HAP-1 (cell line): ENCODE measurements around the gene NECAB3.
A peak's percentile ranks its signal among the peaks of the same experiment; 100 is the strongest.

Experiments used
- DNase-seq, 2 experiments: peaks; one replicate each; pipeline ENCODE4 v3.0.0-alpha.2; 2016 to 2020; ENCODE audit warnings: low spot score in 2 of 2
- H3K27me3 ChIP-seq: fragments of 250-450 bp; sonication (Bioruptor Pico); 2 replicates; pipeline ENCODE4 v1.5.1; 2020; ENCODE audit warnings: low read depth, mild to moderate bottlenecking, moderate library complexity
- H3K36me3 ChIP-seq: fragments of 250-450 bp; sonication (Bioruptor Pico); replicated peaks from 2 replicates; pipeline ENCODE4 v1.5.1; 2020; ENCODE audit warnings: mild to moderate bottlenecking
- H3K4me1 ChIP-seq: fragments of 250-450 bp; sonication (Bioruptor Pico); 2 replicates; pipeline ENCODE4 v1.5.1; 2020; ENCODE audit warnings: mild to moderate bottlenecking
- H3K4me3 ChIP-seq: fragments of 250-450 bp; sonication (Bioruptor Pico); 2 replicates; pipeline ENCODE4 v1.5.1; 2020; ENCODE audit warnings: mild to moderate bottlenecking, moderate library complexity
- H3K9me3 ChIP-seq: fragments of 250-450 bp; sonication (Bioruptor Pico); 2 replicates; pipeline ENCODE4 v1.5.1; 2020; ENCODE audit warnings: mild to moderate bottlenecking, moderate library complexity
- in situ Hi-C: fragments of 300-500 bp; cut with MboI; formaldehyde crosslinking; loops from 3 replicates; pipeline ENCODE4 v1.14.3; 2020; ENCODE audit warnings: low sequenced_read_pairs, inconsistent platforms, mixed read lengths

The NECAB3 gene, protein sequence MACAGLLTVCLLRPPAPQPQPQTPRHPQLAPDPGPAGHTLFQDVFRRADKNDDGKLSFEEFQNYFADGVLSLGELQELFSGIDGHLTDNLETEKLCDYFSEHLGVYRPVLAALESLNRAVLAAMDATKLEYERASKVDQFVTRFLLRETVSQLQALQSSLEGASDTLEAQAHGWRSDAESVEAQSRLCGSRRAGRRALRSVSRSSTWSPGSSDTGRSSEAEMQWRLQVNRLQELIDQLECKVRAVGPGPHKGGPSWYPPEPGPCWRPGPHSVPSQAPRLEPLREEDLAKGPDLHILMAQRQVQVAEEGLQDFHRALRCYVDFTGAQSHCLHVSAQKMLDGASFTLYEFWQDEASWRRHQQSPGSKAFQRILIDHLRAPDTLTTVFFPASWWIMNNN

DNA sequence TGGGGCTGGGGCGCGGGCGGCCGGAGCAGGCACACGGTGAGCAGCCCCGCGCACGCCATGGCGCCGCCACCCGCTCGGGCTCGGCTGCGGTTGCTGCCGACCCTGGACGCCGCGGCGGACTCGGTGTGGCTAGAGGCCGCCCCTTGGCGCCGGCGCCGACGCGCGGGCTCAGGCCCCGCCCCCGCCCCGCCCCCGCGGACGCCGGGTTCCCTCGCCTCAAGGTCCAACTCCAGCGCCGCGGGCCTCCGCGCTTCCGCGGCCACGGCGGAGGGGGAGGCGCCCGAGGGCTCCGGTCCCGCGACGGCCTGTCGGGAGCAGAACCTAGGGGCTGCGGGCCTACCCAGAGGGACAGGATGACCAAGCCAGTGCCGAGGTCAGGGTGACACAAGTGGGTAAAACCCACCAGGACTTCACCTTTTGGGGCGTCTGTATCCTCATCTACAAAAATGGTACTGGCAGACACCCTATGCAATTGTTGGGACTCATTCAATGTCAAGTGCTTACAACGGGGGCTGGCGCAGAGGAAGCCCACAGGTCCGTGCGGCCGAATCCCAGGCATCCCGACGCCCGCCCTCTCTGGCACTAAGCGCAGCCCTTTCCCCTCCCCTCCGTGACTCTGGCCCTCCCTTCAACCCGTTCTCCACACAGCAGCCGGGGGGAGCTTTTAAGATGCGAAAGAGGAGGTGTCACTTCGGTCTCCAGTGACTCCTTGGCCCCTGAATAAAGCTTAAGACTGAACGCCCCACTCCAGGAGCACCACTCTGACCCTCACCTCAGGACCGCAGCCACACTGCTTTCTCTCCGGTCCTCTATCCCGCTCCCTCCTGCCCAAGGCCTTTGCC is at the start of gene NECAB3:
Gene NECAB3 (minus strand): TSS at position 135 of the 842 bp plus-strand sequence. CDS start 76 bp downstream, at position 59.
- Histone ChIP-seq H3K9me3 (no peaks in the 10 kb centered on the region), H3K36me3 (peaks cover 54% of the 10 kb centered on the region), H3K27me3 (no peaks in the 10 kb centered on the region), H3K4me1 (peaks cover 16% of the 10 kb centered on the region), H3K4me3 (peak within 1 kb of the TSS; percentile 65)
- DNase-seq, result peak; percentile 72 to 85
- in situ Hi-C loops, result no loop called here

DNA sequence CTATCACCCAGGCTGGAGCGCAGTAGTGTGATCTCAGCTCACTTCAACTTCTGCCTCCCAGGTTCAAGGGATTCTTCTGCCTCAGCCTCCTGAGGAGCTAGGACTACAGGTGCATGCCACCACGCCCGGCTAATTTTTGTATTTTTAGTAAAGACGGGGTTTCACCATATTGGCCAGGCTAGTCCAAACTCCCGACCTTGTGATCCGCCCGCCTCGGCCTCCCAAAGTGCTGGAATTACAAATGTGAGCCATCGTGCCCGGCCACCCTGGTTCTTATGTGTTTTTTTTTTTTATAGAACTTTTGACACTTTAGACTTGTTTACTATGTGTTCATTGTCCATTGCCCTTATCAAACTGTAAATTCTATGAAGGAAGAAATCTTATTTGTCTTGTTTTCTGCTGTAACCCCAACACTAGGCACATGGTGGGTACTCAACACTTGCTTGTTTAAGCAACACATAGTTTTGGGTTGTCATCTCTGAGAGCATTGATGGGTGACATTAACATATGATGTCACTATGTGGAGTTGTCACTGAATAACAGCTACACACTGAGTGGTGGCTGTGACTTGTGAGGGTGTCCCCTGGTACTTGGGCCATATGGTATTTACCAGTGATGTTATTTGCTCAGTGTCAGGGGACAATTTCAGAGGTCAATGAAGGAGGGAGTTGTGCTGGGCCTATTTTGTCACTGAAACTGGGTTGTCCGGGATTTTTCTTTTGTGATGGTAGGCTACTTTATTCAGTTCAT is 47.3 kb upstream of the NECAB3 start:
- peaks cover 6% of the 10 kb centered on the region for H3K4me1 ChIP-seq
- H3K27me3 ChIP-seq, result no peaks in the 10 kb centered on the region
- no peaks in the 10 kb centered on the region for H3K9me3 ChIP-seq
- no peak for DNase-seq
- in situ Hi-C loops, result no loop called here
- no peaks in the 10 kb centered on the region for H3K36me3 ChIP-seq
- H3K4me3 ChIP-seq, result no peak overlapping the region

DNA sequence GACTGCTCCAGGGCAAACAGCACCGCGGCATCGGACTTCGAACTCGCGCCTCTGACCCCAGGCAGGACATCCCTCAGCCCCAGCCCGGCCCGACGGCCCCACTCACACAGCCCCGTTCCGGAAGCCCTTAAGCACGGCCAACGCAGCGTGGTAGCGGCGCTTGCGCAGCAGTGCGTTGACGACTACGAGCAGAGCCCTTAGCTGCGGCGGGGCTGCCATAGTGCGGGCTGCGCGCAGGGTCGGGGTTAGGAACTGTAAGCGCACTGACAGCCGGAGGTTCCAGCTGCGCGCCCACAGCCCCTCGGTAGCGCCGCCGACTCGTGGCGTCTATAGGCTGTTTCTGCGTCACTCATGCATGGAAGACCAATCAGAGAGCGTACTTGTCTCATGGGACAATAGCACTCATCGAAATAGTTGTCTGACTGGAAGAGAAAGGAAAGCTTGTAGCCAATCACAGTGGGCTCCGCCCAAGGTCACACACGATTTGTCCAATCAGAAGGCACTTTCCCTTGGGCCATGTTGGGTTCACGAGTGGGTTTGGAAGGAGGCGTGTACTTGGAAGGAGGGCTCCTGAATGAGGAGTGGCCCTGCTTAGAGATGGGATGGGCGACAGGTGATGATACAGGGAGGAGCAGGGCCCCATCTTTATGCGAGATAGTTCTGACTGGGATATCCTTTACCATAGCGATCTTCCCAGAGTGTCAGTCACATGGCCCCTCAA is 45.9 kb upstream of the NECAB3 start, which contains the start of gene PXMP4:
Gene PXMP4 (minus strand): TSS at position 322 of the 721 bp plus-strand sequence. CDS start 103 bp downstream, at position 219.
- Histone ChIP-seq H3K9me3 (no peaks in the 10 kb centered on the region), H3K4me1 (peaks cover 6% of the 10 kb centered on the region), H3K4me3 (peak within 1 kb of the TSS; percentile 66), H3K36me3 (no peaks in the 10 kb centered on the region), H3K27me3 (no peaks in the 10 kb centered on the region)
- peak; percentile 90 to 99 for DNase-seq
- in situ Hi-C loops, result no loop called here

DNA sequence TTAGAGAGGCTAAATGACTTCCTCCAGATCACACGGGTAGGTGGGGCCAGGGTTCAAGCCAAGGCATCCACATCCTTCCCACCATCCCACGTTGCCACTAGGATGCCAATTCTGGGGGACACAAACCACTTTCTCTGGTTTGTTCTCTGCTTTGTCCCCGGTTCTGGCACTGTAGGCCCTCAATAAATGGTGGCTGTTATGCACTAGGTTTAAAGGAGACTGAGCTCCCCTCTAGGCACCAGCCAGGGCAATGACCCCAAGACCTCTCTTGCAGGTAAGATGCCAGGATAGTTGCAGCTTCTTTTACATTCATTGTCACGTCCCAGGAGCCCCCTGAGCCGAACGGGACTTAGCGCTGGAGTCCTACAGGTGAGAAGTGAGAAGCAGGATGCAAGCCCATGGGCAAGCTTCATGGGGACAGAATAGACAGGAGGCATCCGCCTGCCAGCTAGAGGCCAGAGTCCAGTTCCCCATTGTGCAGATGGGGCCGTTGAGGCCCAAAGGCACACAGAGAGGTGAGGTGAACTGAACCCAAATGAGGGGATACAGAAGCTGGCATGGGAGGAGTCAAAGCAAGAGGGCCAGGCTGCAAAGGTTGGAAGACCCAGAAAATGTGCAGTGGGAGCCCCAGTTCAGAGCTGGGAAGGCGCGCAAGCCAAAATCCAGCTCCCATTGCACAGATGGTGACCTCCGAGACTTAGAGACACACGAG is 45.2 kb upstream of the NECAB3 start:
- Histone ChIP-seq H3K4me1 (peaks cover 6% of the 10 kb centered on the region), H3K36me3 (no peaks in the 10 kb centered on the region), H3K27me3 (no peaks in the 10 kb centered on the region), H3K4me3 (peak overlapping the region; percentile 66), H3K9me3 (no peaks in the 10 kb centered on the region)
- in situ Hi-C loops, result no loop called here
- no peak for DNase-seq

DNA sequence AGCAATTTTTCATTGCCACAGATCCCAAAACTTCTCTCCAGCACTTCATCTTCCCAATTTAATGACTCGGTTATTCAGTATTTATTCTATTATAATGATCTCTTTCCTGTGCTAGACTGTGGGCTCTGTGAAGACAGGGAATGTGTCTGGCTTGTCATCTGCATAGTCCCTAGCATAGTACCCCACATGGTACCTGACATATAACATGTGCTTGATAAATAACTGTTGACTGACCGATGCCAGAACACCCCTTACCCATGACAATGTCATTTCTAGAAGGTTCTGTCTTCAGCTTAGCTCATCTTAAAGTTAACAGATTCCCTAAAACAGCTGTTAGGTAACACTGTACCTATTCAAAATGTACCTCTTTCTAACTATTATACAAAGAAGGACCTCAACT is 42.3 kb upstream of the NECAB3 start:
- in situ Hi-C loops, result no loop called here
- peaks cover 7% of the 10 kb centered on the region for H3K36me3 ChIP-seq
- no peak overlapping the region for H3K4me3 ChIP-seq
- DNase-seq, result no peak
- H3K4me1 ChIP-seq, result peaks cover 6% of the 10 kb centered on the region
- H3K9me3 ChIP-seq, result no peaks in the 10 kb centered on the region
- no peaks in the 10 kb centered on the region for H3K27me3 ChIP-seq

DNA sequence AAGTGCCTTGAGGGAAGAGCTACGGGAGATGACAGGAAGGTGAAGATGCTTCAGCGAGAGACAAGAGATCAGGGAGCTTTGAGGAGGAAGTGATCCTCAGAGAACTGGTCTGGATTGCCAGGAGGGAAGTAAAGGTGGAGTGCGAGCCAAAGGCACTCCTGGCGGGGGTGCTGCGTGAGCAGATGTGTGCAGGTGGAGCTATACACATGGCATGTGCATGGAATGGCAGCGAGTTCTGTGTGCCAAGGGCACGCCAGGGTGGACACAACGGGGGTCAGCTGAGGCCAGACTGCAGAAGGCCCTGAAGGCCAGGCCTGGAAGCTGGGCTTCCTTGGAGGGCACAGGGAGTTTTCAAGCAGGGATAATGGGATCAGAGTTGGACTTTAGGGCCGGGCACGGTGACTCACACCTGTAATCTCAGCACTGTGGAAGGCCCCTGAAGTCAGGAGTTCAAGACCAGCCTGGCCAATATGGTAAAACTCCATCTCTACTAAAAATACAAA is 39.7 kb upstream of the NECAB3 start:
- no peak for DNase-seq
- Histone ChIP-seq H3K27me3 (no peaks in the 10 kb centered on the region), H3K36me3 (peaks cover 7% of the 10 kb centered on the region), H3K9me3 (no peaks in the 10 kb centered on the region), H3K4me1 (no peaks in the 10 kb centered on the region), H3K4me3 (no peak overlapping the region)
- in situ Hi-C loops, result no loop called here

DNA sequence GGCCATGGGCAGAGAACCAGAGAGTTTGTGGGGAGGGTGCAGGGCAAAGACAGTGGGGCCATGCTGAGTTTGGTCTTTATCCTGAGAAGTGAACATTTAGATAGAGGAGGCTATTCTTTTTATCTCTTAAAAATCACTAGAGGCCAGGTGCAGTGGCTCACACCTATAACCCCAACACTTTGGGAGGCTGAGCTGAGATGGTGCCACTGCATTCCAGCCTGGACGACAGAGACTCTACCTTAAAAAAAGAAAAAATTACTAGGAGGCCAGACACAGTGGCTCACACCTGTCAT is 37.2 kb upstream of the NECAB3 start:
- no peaks in the 10 kb centered on the region for H3K9me3 ChIP-seq
- no peaks in the 10 kb centered on the region for H3K4me1 ChIP-seq
- peaks cover 7% of the 10 kb centered on the region for H3K36me3 ChIP-seq
- DNase-seq, result no peak
- H3K4me3 ChIP-seq, result no peak overlapping the region
- no peaks in the 10 kb centered on the region for H3K27me3 ChIP-seq
- in situ Hi-C loops, result no loop called here

DNA sequence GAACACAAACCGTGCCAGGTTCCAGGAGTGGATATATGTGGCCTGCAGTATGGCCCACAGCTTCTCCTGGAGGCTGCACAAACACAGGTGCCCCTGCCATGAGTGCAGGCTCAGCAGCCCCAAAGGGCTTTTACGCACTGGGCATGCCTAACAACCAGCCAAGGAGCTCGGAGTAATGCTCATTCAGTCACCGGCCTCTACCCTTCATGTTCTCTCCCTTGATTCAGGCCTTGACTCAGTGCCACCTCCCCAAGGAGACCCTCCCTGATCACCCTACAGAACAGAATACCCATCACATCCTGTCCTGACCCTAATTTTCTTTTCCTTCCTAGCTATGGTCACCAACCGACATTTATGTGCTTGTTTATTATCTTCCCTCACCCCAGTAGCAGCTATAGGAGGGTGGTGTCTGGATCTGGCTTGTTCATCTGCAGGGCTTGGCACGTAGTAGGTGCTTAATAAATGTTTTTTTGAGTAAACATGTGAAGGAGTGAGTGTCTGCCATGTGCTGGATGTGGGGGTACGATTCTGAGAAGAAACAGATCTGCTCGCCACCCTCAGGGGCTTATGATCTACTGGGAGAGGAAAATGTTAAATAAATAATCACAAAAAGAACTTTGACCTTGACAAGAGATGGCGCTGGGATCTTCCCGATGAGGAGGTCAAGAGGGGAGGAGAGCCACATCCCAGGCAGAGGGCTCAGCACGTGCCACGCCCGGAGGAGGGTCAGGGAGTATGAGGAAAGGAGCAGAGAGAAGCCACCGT is 36.6 kb upstream of the NECAB3 start:
- H3K4me1 ChIP-seq, result no peaks in the 10 kb centered on the region
- in situ Hi-C loops, result no loop called here
- H3K36me3 ChIP-seq, result peaks cover 7% of the 10 kb centered on the region
- no peaks in the 10 kb centered on the region for H3K9me3 ChIP-seq
- no peaks in the 10 kb centered on the region for H3K27me3 ChIP-seq
- DNase-seq, result no peak
- H3K4me3 ChIP-seq, result no peak overlapping the region

DNA sequence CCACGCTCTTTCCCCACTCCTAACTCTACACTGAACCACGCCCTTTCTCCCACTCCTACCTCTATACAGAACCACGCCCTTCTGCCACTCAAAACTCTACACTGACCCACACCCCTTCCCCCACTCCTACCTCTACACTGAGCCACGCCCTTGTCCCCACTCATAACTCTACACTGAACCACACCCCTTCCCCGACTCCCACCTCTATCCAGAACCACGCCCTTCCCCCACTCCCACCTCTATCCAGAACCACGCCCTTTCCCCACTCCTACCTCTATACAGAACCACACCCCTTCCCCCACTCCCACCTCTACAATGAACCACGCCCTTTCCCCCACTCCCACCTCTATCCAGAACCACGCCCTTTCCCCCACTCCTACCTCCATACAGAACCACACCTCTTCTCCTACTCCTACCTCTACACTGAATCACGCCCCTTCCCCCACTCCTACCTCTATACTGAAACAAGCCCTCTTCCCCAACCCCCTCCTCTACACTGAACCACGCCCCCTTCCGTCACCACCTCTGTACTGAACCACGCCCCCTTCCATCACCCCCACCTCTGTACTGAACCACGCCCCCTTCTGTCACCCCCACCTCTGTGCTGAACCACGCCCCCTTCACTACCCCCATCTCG is 35.8 kb upstream of the NECAB3 start:
- H3K9me3 ChIP-seq, result no peaks in the 10 kb centered on the region
- in situ Hi-C loops, result no loop called here
- H3K36me3 ChIP-seq, result peaks cover 7% of the 10 kb centered on the region
- H3K27me3 ChIP-seq, result no peaks in the 10 kb centered on the region
- peak in 1 of 2 experiments; percentile 22 for DNase-seq
- H3K4me1 ChIP-seq, result no peaks in the 10 kb centered on the region
- no peak overlapping the region for H3K4me3 ChIP-seq

DNA sequence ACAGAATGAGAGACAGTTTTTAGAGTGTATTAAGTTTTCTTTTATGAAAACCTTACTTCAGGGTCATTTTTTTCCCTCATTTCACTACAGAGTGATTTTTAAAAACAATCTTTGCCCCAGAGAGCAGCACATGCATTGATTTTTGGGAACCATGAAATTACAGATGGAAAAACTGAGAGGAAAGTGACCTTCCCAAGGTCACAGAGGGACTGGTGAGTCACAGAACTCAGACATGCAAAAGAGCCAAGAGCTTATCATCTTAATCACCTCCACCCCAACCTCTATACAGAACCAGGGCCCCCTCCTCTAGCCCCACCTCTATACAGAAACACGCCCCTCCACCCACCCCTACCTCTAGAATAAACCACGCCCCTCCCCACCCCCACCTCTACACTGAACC is 35.2 kb upstream of the NECAB3 start:
- peak in 1 of 2 experiments; percentile 25 for DNase-seq
- Histone ChIP-seq H3K9me3 (no peaks in the 10 kb centered on the region), H3K27me3 (no peaks in the 10 kb centered on the region), H3K4me3 (no peak overlapping the region), H3K36me3 (peaks cover 7% of the 10 kb centered on the region), H3K4me1 (no peaks in the 10 kb centered on the region)
- in situ Hi-C loops, result no loop called here

DNA sequence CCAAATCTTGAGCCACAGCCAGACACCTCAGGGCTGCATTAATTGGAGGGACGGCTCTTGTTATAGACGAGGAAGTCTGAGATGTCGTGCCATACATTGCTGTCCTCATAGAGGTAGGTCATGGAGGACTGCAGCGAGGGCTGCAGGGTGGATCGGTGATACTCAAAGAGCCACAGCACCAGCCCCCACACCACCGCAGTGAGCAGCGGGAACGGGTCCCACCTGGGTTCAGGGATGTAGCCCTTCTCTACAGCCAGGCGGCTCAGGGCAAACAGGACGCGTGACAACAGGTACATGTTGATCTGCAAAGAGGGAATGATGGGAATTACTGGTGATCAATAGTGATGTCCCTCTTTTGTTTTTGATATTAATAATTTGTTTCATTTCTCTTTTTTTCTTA is 33.4 kb upstream of the NECAB3 start:
- no peaks in the 10 kb centered on the region for H3K27me3 ChIP-seq
- no peaks in the 10 kb centered on the region for H3K4me1 ChIP-seq
- no peaks in the 10 kb centered on the region for H3K36me3 ChIP-seq
- DNase-seq, result no peak
- in situ Hi-C loops, result no loop called here
- H3K9me3 ChIP-seq, result no peaks in the 10 kb centered on the region
- H3K4me3 ChIP-seq, result no peak overlapping the region
